MCF 10A (cell line): ENCODE data around the gene BCAP31. TPM values are rescaled to one million over a fixed set of nuclear protein-coding genes. Genes with fewer than 3 reads are reported as not detected.

Experiments used
- BruUV-seq: library from RNA; stranded (reverse); fragments of 400-500 nt; replicated peaks from 2 replicates; lab custom pipeline; 2021; lab: Mats Ljungman, UMichigan
- CTCF ChIA-PET: fragments of 300-600 bp; sonication (Branson Sonifier 250); formaldehyde crosslinking; extraction: SDS; loops from one replicate; lab custom pipeline; 2021; ENCODE audit warnings: antibody characterized with exemption, inconsistent platforms; lab: Yijun Ruan, JAX
- POLR2A ChIA-PET: fragments of 300-600, 350-650 bp; sonication (Branson Sonifier 250); formaldehyde crosslinking; extraction: SDS; loops from one replicate; lab custom pipeline; 2020; ENCODE audit warnings: antibody characterized with exemption, inconsistent platforms; lab: Yijun Ruan, JAX
- DNase-seq: peaks from one replicate; pipeline ENCODE4 v3.0.0-alpha.2; 2018; ENCODE audit not compliant: unreplicated experiment
- H3K27ac Mint-ChIP-seq: one replicate; pipeline ENCODE4 v1.8.0; 2022; ENCODE audit warnings: mild to moderate bottlenecking, low read depth, mixed read lengths; ENCODE audit not compliant: unreplicated experiment
- H3K27me3 Mint-ChIP-seq: one replicate; pipeline ENCODE4 v1.8.0; 2022; ENCODE audit warnings: mixed read lengths; ENCODE audit not compliant: insufficient read depth, unreplicated experiment
- H3K36me3 Mint-ChIP-seq: one replicate; pipeline ENCODE4 v1.8.0; 2022; ENCODE audit warnings: mild to moderate bottlenecking, moderate library complexity, mixed read lengths; ENCODE audit not compliant: insufficient read depth, unreplicated experiment
- H3K4me1 Mint-ChIP-seq: one replicate; pipeline ENCODE4 v1.8.0; 2022; ENCODE audit warnings: mixed read lengths; ENCODE audit not compliant: insufficient read depth, unreplicated experiment
- H3K4me3 Mint-ChIP-seq: one replicate; pipeline ENCODE4 v1.8.0; 2022; ENCODE audit warnings: mild to moderate bottlenecking, moderate library complexity, mixed read lengths; ENCODE audit not compliant: unreplicated experiment
- H3K9me3 Mint-ChIP-seq: one replicate; pipeline ENCODE4 v1.8.0; 2022; ENCODE audit warnings: mixed read lengths; ENCODE audit not compliant: unreplicated experiment
- intact Hi-C: fragments of 100-400 bp; cut with micrococcal nuclease; formaldehyde crosslinking; loops from 2 replicates; pipeline ENCODE4 v1.14.1; 2022
- total RNA-seq: library from RNA; stranded (reverse); gene quantifications from 2 replicates; pipeline ENCODE4 v1.2.3, GENCODE V29; 2022
- TF ChIP-seq, protein P1 (sequence below): fragments of 200-600 bp; IDR thresholded peaks from one replicate; pipeline ENCODE4 v1.8.0; 2022; ENCODE audit warnings: antibody characterized with exemption, mild to moderate bottlenecking; ENCODE audit not compliant: unreplicated experiment

BCAP31 gene
- total RNA-seq, 1 experiment from 2014 or later = 203 TPM

DNA sequence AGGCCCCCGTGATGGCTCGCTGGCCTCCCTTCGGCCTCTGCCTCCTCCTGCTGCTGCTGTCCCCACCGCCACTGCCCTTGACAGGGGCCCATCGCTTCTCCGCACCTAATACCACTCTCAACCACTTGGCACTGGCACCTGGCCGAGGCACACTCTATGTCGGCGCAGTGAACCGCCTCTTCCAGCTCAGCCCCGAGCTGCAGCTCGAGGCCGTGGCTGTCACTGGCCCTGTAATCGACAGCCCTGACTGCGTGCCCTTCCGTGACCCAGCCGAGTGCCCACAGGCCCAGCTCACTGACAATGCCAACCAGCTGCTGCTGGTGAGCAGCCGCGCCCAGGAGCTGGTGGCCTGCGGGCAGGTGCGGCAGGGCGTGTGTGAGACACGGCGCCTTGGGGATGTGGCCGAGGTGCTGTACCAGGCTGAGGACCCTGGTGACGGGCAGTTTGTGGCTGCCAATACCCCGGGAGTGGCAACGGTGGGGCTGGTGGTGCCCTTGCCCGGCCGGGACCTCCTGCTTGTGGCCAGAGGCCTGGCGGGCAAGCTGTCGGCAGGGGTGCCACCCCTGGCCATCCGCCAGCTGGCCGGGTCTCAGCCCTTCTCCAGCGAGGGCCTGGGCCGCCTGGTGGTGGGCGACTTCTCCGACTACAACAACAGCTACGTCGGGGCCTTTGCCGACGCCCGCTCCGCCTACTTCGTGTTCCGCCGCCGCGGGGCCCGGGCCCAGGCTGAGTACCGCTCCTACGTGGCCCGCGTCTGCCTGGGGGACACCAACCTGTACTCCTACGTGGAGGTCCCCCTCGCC lies 42.9 kb upstream of the BCAP31 start:
- H3K4me3 Mint-ChIP-seq = no peak overlapping the region
- H3K36me3 Mint-ChIP-seq = no peaks in the 10 kb centered on the region
- intact Hi-C loops = no loop called here
- DNase-seq = no peak
- TF ChIP-seq, protein P1, sequence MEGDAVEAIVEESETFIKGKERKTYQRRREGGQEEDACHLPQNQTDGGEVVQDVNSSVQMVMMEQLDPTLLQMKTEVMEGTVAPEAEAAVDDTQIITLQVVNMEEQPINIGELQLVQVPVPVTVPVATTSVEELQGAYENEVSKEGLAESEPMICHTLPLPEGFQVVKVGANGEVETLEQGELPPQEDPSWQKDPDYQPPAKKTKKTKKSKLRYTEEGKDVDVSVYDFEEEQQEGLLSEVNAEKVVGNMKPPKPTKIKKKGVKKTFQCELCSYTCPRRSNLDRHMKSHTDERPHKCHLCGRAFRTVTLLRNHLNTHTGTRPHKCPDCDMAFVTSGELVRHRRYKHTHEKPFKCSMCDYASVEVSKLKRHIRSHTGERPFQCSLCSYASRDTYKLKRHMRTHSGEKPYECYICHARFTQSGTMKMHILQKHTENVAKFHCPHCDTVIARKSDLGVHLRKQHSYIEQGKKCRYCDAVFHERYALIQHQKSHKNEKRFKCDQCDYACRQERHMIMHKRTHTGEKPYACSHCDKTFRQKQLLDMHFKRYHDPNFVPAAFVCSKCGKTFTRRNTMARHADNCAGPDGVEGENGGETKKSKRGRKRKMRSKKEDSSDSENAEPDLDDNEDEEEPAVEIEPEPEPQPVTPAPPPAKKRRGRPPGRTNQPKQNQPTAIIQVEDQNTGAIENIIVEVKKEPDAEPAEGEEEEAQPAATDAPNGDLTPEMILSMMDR = no peak
- no peak overlapping the region for H3K27ac Mint-ChIP-seq
- H3K9me3 Mint-ChIP-seq = no peaks in the 10 kb centered on the region
- no TSS peak for BruUV-seq
- ChIA-PET CTCF (interaction anchor here (6.6 kb wide), 1 partner anchor 182 kb away, joined by 51 read pairs; no protein-coding TSS in a partner anchor), POLR2A (interaction anchor here (1.2 kb wide), 1 partner anchor 40 kb away, joined by 7 read pairs; no protein-coding TSS in a partner anchor)
- peaks cover 6% of the 10 kb centered on the region for H3K4me1 Mint-ChIP-seq
- no peaks in the 10 kb centered on the region for H3K27me3 Mint-ChIP-seq

GRCh38 chrX:153766098-153766817 lies 42.1 kb upstream of the BCAP31 start:
- H3K4me1 Mint-ChIP-seq = peaks cover 6% of the 10 kb centered on the region
- intact Hi-C loops = no loop called here
- BruUV-seq = no TSS peak
- H3K4me3 Mint-ChIP-seq = peak overlapping the region; percentile 53
- H3K27ac Mint-ChIP-seq = peak overlapping the region; percentile 49
- TF ChIP-seq, protein P1 = no peak
- CTCF ChIA-PET = interaction anchor here (0.6 to 6.6 kb wide), 4 partner anchors 44 to 183 kb away, joined by 3 to 51 read pairs (median 4); no protein-coding TSS in a partner anchor
- no peaks in the 10 kb centered on the region for H3K9me3 Mint-ChIP-seq
- peak; percentile 66 for DNase-seq
- H3K36me3 Mint-ChIP-seq = no peaks in the 10 kb centered on the region
- H3K27me3 Mint-ChIP-seq = no peaks in the 10 kb centered on the region
- POLR2A ChIA-PET = interaction anchor here (0.7 to 1.2 kb wide), 2 partner anchors 28 to 39 kb away, joined by 4 to 7 read pairs; partner anchors contain the start of genes IDH3G and SSR4

GRCh38 chrX:153765138-153766079 lies 41.2 kb upstream of the BCAP31 start:
- Mint-ChIP-seq H3K4me1 (peaks cover 6% of the 10 kb centered on the region), H3K4me3 (peak overlapping the region; percentile 53), H3K9me3 (no peaks in the 10 kb centered on the region), H3K27ac (peak overlapping the region; percentile 49), H3K36me3 (no peaks in the 10 kb centered on the region), H3K27me3 (no peaks in the 10 kb centered on the region)
- ChIA-PET CTCF (interaction anchor here (0.6 to 6.6 kb wide), 7 partner anchors 12 to 260 kb away, joined by 3 to 51 read pairs (median 4); no protein-coding TSS in a partner anchor), POLR2A (interaction anchor here (1.2 kb wide), 2 partner anchors 38 to 181 kb away, joined by 3 to 7 read pairs; no protein-coding TSS in a partner anchor)
- TF ChIP-seq, protein P1 = no peak
- intact Hi-C loops = loop anchor here (2.0 kb wide), 1 partner anchor 181 kb away; no protein-coding TSS in a partner anchor
- BruUV-seq = no TSS peak
- DNase-seq = no peak
